HepG2 (cell line): Measurements from ENCODE around the gene FN1. TPM values are rescaled to one million over a fixed set of nuclear protein-coding genes. Genes with fewer than 3 reads are reported as not detected.

Experiments used
- ADNP ChIP-seq: sonication (generic); formaldehyde crosslinking; IDR thresholded peaks from 2 replicates; pipeline ENCODE4 v1.4.0; 2020; ENCODE audit warnings: missing genetic modification reagents
- ATF7-NPFF ChIP-seq: sonication (generic); formaldehyde crosslinking; IDR thresholded peaks from 2 replicates; pipeline ENCODE4 v1.8.1; 2023; ENCODE audit warnings: mild to moderate bottlenecking, low read depth, missing genetic modification reagents, moderate library complexity
- CREM ChIP-seq, 2 experiments: sonication (generic) in 1 of 2; formaldehyde crosslinking in 1 of 2; IDR thresholded peaks; 2 replicates each; pipeline versions ENCODE4 v1.4.0 to v1.6.1; 2016 to 2020; ENCODE audit warnings: antibody characterized with exemption in 1 of 2, mild to moderate bottlenecking in 1 of 2, missing genetic modification reagents in 1 of 2
- EP300 ChIP-seq, 3 experiments: sonication (generic) in 1 of 3; formaldehyde crosslinking in 1 of 3; IDR thresholded peaks; 2 replicates each; pipeline versions ENCODE4 v1.5.1 to v1.6.1; 2011 to 2020; ENCODE audit warnings: low read depth in 2 of 3, low read length in 2 of 3, borderline replicate concordance in 1 of 3, improper control_type of control experiment in 1 of 3, mild to moderate bottlenecking in 1 of 3, missing genetic modification reagents in 1 of 3, moderate library complexity in 1 of 3
- IKZF4 ChIP-seq: sonication (generic); formaldehyde crosslinking; IDR thresholded peaks from 2 replicates; pipeline ENCODE4 v1.5.1; 2020; ENCODE audit warnings: borderline replicate concordance, mild to moderate bottlenecking, low read depth, missing genetic modification reagents; ENCODE audit errors: not compliant biosample characterization
- ISX ChIP-seq: sonication (generic); formaldehyde crosslinking; conservative IDR thresholded peaks from 2 replicates; pipeline ENCODE4 v1.5.0; 2020; ENCODE audit warnings: missing genetic modification reagents
- LCORL ChIP-seq, 2 experiments: fragments of 450-650 bp in 1 of 2; sonication (generic) in 1 of 2; formaldehyde crosslinking in 1 of 2; IDR thresholded peaks; 2 replicates each; pipeline versions ENCODE4 v1.5.0 to v1.6.1; 2017 to 2020; ENCODE audit warnings: antibody characterized with exemption in 1 of 2, missing genetic modification reagents in 1 of 2
- MAFG ChIP-seq: sonication (generic); formaldehyde crosslinking; IDR thresholded peaks from 2 replicates; pipeline ENCODE4 v1.5.1; 2020; ENCODE audit warnings: mild to moderate bottlenecking, missing genetic modification reagents
- MLXIP ChIP-seq: sonication (generic); formaldehyde crosslinking; IDR thresholded peaks from 2 replicates; pipeline ENCODE4 v1.9.0; 2021; ENCODE audit warnings: missing genetic modification reagents, borderline replicate concordance
- POGZ ChIP-seq: sonication (generic); formaldehyde crosslinking; IDR thresholded peaks from 2 replicates; pipeline ENCODE4 v1.4.0; 2020; ENCODE audit warnings: mild to moderate bottlenecking, missing genetic modification reagents
- RFX1 ChIP-seq: fragments of 450-650 bp; IDR thresholded peaks from 2 replicates; pipeline ENCODE4 v1.6.1; 2017
- RORA ChIP-seq: sonication (generic); formaldehyde crosslinking; IDR thresholded peaks from 2 replicates; pipeline ENCODE4 v1.5.0; 2020; ENCODE audit warnings: mild to moderate bottlenecking, missing genetic modification reagents, moderate library complexity
- U2AF1 ChIP-seq: fragments of 200-400 bp; formaldehyde crosslinking; optimal IDR thresholded peaks from 2 replicates; pipeline ENCODE3; 2017; ENCODE audit warnings: mild to moderate bottlenecking, low read depth, low read length
- ZFP36 ChIP-seq: fragments of 150-350 bp; IDR thresholded peaks from 2 replicates; pipeline ENCODE4 v1.6.1; 2018; ENCODE audit warnings: borderline replicate concordance, low read length, low read depth; ENCODE audit not compliant: partially characterized antibody
- ZKSCAN8 ChIP-seq: IDR thresholded peaks from 2 replicates; pipeline ENCODE4 v1.6.1; 2016; ENCODE audit warnings: borderline replicate concordance, missing genetic modification reagents, missing compliant biosample characterization
- ZNF225 ChIP-seq: sonication (generic); formaldehyde crosslinking; IDR thresholded peaks from 2 replicates; pipeline ENCODE4 v1.4.0; 2020; ENCODE audit warnings: mild to moderate bottlenecking, missing genetic modification reagents
- ZNF234 ChIP-seq: sonication (generic); formaldehyde crosslinking; conservative IDR thresholded peaks from 2 replicates; pipeline ENCODE4 v1.5.1; 2020; ENCODE audit warnings: mild to moderate bottlenecking, missing genetic modification reagents
- ZNF414 ChIP-seq: sonication (generic); formaldehyde crosslinking; IDR thresholded peaks from 2 replicates; pipeline ENCODE4 v1.5.0; 2020; ENCODE audit warnings: missing genetic modification reagents
- ZNF513 ChIP-seq: sonication (generic); formaldehyde crosslinking; conservative IDR thresholded peaks from 2 replicates; pipeline ENCODE4 v1.5.0; 2020; ENCODE audit warnings: missing genetic modification reagents
- polyA plus RNA-seq, 8 experiments: library from polyadenylated mRNA; depleted of rRNA in 3 of 8; stranded (reverse) in 7 of 8; unstranded in 1 of 8; fragments of >200 nt; fragmentation: Illumina TruSeq in 4 of 8; extraction: Trizol in 4 of 8; gene quantifications; 2 replicates each; pipeline versions ENCODE4 v1.2.1 to v1.2.3, GENCODE V29; 2011 to 2016; ENCODE audit warnings: low read depth in 4 of 8, missing spikeins in 1 of 8, mixed read lengths in 1 of 8; ENCODE audit not compliant: insufficient read depth in 1 of 8
- total RNA-seq, 5 experiments: library from RNA; depleted of rRNA; stranded (reverse); fragments of >200 nt; fragmentation: Illumina TruSeq; extraction: Trizol; gene quantifications; 2 replicates each; pipeline ENCODE4 v1.2.3, GENCODE V29; 2016; ENCODE audit warnings: low read depth in 1 of 5
- TF ChIP-seq, protein P1 (sequence below): sonication (generic); formaldehyde crosslinking; IDR thresholded peaks from 2 replicates; pipeline ENCODE4 v1.4.0; 2020; ENCODE audit warnings: mild to moderate bottlenecking, low read depth, missing genetic modification reagents
- TF ChIP-seq, protein P2 (sequence below): sonication (generic); formaldehyde crosslinking; IDR thresholded peaks from 2 replicates; pipeline ENCODE4 v1.4.0; 2020; ENCODE audit warnings: missing genetic modification reagents
- TF ChIP-seq, protein P3 (sequence below): sonication (generic); formaldehyde crosslinking; IDR thresholded peaks from 2 replicates; pipeline ENCODE4 v1.5.0; 2020; ENCODE audit warnings: missing genetic modification reagents

FN1 gene
- total and polyA plus RNA-seq, 2 of the 13 experiments (the other 11 are each of a cell fraction or from before 2014, with no cell fraction given): 1,847 to 6,471 TPM

GRCh38 chr2:215417400-215417951 is 18.4 kb downstream of the FN1 start (continued):
- TF ChIP-seq, protein P1, sequence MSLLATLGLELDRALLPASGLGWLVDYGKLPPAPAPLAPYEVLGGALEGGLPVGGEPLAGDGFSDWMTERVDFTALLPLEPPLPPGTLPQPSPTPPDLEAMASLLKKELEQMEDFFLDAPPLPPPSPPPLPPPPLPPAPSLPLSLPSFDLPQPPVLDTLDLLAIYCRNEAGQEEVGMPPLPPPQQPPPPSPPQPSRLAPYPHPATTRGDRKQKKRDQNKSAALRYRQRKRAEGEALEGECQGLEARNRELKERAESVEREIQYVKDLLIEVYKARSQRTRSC (CRISPR knock-in tag): no peak
- TF ChIP-seq, protein P2, sequence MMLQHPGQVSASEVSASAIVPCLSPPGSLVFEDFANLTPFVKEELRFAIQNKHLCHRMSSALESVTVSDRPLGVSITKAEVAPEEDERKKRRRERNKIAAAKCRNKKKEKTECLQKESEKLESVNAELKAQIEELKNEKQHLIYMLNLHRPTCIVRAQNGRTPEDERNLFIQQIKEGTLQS (CRISPR knock-in tag): no peak; the same call in 1 of the 2 replicates
- TF ChIP-seq ISX (CRISPR knock-in tag) (no peak), ZNF225 (CRISPR knock-in tag) (no peak), ZNF234 (CRISPR knock-in tag) (no peak), U2AF1 (no peak), MLXIP (CRISPR knock-in tag) (peak; percentile 14; the same call in 1 of the 2 replicates), ZNF414 (CRISPR knock-in tag) (peak; percentile 44; the same call in 1 of the 2 replicates), ZNF513 (CRISPR knock-in tag) (no peak), LCORL (IDR thresholded peaks at IDR 0.05) (no peak), LCORL (CRISPR knock-in tag; IDR thresholded peaks at IDR 0.05) (peak; percentile 57), ZFP36 (no peak), RORA (CRISPR knock-in tag) (no peak; the same call in 1 of the 2 replicates), ZKSCAN8 (CRISPR knock-in tag) (peak; percentile 87; the same call in 1 of the 2 replicates), ATF7-NPFF (CRISPR knock-in tag) (peak; percentile 60; the same call in 1 of the 2 replicates), POGZ (CRISPR knock-in tag) (peak; percentile 82), EP300 (IDR thresholded peaks at IDR 0.05; ENCODE audit: low read depth in 2 of 2, low read length in 2 of 2) (peak in 1 of 2 experiments; percentile 98; a peak in 2 of 4 replicates), EP300 (CRISPR knock-in tag; IDR thresholded peaks at IDR 0.05; ENCODE audit: borderline replicate concordance) (peak; percentile 80), RFX1 (no peak), ADNP (CRISPR knock-in tag) (no peak), CREM (IDR thresholded peaks at IDR 0.05) (peak; percentile 95), CREM (CRISPR knock-in tag; IDR thresholded peaks at IDR 0.05) (no peak), IKZF4 (CRISPR knock-in tag) (no peak), MAFG (CRISPR knock-in tag) (no peak)
- TF ChIP-seq, protein P3, sequence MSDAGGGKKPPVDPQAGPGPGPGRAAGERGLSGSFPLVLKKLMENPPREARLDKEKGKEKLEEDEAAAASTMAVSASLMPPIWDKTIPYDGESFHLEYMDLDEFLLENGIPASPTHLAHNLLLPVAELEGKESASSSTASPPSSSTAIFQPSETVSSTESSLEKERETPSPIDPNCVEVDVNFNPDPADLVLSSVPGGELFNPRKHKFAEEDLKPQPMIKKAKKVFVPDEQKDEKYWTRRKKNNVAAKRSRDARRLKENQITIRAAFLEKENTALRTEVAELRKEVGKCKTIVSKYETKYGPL: no peak
